ENCODE measurements around the gene FURIN. TPM values are rescaled to one million over a fixed set of nuclear protein-coding genes. Genes with fewer than 3 reads are reported as not detected.

Gene FURIN
- total and polyA plus RNA-seq, 9 of the 15 experiments (the other 6 are each of a cell fraction or from before 2014, with no cell fraction given) = 0.92 to 99.9 (median 34.8) TPM

DNA sequence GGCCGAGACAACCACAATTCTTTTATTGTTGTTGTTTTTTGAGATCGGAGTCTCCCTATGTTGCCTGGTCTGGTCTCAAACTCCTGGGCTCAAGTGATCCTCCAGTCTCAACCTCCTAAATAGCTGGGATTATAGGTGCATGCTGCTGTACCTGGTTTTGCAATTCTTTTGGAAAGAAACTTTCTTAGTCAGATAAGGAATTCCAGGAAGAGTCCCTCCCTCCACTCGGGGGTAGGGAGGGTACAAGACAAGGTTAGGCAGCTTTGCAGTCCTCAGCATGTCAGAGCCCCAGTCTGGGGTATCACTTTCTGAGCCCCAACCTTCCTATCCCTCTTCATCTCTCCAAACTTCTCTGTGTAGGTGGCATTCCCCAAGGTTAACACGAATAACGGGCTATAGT lies 33.8 kb upstream of the FURIN start (continued):
- TF ChIP-seq NFYB (IDR thresholded peaks at IDR 0.05; ENCODE audit: extremely low read depth, insufficient read length) (no peak), DPF2 (IDR thresholded peaks at IDR 0.05) (0 out of 2 replicates have a peak, but pooled peaks have one; percentile 14), MYNN (IDR thresholded peaks at IDR 0.05) (no peak), MYNN (CRISPR knock-in tag; IDR thresholded peaks at IDR 0.05) (no peak), SOX6 (IDR thresholded peaks at IDR 0.05) (peak; percentile 45; the same call in 1 of the 2 replicates), CTBP1 (IDR thresholded peaks at IDR 0.05; ENCODE audit: borderline replicate concordance) (0 out of 2 replicates have a peak, but pooled peaks have one; percentile 23), ZEB2 (IDR thresholded peaks at IDR 0.05) (peak; percentile 29; the same call in 1 of the 2 replicates)

- BruUV-seq (replicated peaks) = no TSS peak
- Histone ChIP-seq H3K27me3 (ENCODE audit: control insufficient read depth in 2 of 2, insufficient read depth in 2 of 2, low read length in 2 of 2) (no peaks in the 10 kb centered on the region), H3K4me1 (replicated peaks in 1 of 2; ENCODE audit: control insufficient read depth in 2 of 2, insufficient read depth in 2 of 2, low read length in 2 of 2) (peaks cover 51 to 60% of the 10 kb centered on the region in 2 experiments), H3K9me1 (ENCODE audit: control insufficient read depth, insufficient read depth, low read length) (no peaks in the 10 kb centered on the region), H3K4me3 (no peak overlapping the region), H3K36me3 (ENCODE audit: control insufficient read depth, insufficient read depth, low read length) (no peaks in the 10 kb centered on the region), H3K27ac (ENCODE audit: extremely low read depth, low read depth, low read length) (peak overlapping the region; percentile 59; the same call in 1 of the 3 replicates), H4K20me1 (replicated peaks; ENCODE audit: control insufficient read depth, insufficient read depth, low read length) (no peaks in the 10 kb centered on the region), H3K79me2 (ENCODE audit: control insufficient read depth, insufficient read depth, low read length) (no peaks in the 10 kb centered on the region), H3K4me2 (ENCODE audit: insufficient read depth, low read length) (peak overlapping the region; percentile 54; the same call in 1 of the 2 replicates), H3K9me3 (replicated peaks; ENCODE audit: control insufficient read depth, insufficient read depth, low read depth, low read length) (no peaks in the 10 kb centered on the region), H2AFZ (ENCODE audit: low read depth, low read length) (peak overlapping the region; percentile 74), H3K9ac (ENCODE audit: insufficient read depth in 1 of 2, low read depth in 2 of 2, low read length in 2 of 2) (peak overlapping the region; percentile 41 to 51; a peak in 3 of 4 replicates)
- FAIRE-seq = peak; percentile 64
- intact Hi-C loops (cut with micrococcal nuclease) = no loop called here
- CTCF ChIA-PET (ENCODE audit: low intra/inter-chr PET ratio) = no interaction called here
- DNase-seq (ENCODE audit: extremely low read depth in 1 of 4, low spot score in 3 of 4) = peak; percentile 64 to 74 (median 66)
- peak; percentile 3; the same call in 1 of the 3 replicates for ATAC-seq
- POLR2A ChIA-PET = interaction anchor here (0.7 kb wide), 1 partner anchor 95 kb away, joined by 3 read pairs; no protein-coding TSS in a partner anchor
- WGBS (ENCODE audit: insufficient coverage, low coverage, missing lambda C conversion rate) = 19% methylated on average over 7 of the region's 7 CpGs
- in situ Hi-C loops (cut with MboI) = no loop called here
- TF ChIP-seq HSF4 (CRISPR knock-in tag; IDR thresholded peaks at IDR 0.05; ENCODE audit: borderline replicate concordance) (no peak), HMBOX1 (IDR thresholded peaks at IDR 0.05) (no peak), RBBP5 (IDR thresholded peaks at IDR 0.05; ENCODE audit: borderline replicate concordance, insufficient read depth, low read length, poor library complexity, severe bottlenecking) (no peak), NFRKB (IDR thresholded peaks at IDR 0.05; ENCODE audit: low read depth) (no peak), KDM5B (IDR thresholded peaks at IDR 0.05; ENCODE audit: insufficient replicate concordance, low read depth, low read length) (no peak), FOXJ2 (tag; IDR thresholded peaks at IDR 0.05) (no peak), HMGN3 (IDR thresholded peaks at IDR 0.05; ENCODE audit: borderline replicate concordance, extremely low read depth, insufficient read length, low read depth, low read length) (no peak), HDAC3 (IDR thresholded peaks at IDR 0.05; ENCODE audit: borderline replicate concordance, partially characterized antibody) (no peak), HMG20A (CRISPR knock-in tag; conservative IDR thresholded peaks at IDR 0.05) (no peak)
- TF ChIP-seq, protein P1, sequence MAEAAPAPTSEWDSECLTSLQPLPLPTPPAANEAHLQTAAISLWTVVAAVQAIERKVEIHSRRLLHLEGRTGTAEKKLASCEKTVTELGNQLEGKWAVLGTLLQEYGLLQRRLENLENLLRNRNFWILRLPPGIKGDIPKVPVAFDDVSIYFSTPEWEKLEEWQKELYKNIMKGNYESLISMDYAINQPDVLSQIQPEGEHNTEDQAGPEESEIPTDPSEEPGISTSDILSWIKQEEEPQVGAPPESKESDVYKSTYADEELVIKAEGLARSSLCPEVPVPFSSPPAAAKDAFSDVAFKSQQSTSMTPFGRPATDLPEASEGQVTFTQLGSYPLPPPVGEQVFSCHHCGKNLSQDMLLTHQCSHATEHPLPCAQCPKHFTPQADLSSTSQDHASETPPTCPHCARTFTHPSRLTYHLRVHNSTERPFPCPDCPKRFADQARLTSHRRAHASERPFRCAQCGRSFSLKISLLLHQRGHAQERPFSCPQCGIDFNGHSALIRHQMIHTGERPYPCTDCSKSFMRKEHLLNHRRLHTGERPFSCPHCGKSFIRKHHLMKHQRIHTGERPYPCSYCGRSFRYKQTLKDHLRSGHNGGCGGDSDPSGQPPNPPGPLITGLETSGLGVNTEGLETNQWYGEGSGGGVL (CRISPR knock-in tag; IDR thresholded peaks at IDR 0.05) = no peak
- TF ChIP-seq, protein P2, sequence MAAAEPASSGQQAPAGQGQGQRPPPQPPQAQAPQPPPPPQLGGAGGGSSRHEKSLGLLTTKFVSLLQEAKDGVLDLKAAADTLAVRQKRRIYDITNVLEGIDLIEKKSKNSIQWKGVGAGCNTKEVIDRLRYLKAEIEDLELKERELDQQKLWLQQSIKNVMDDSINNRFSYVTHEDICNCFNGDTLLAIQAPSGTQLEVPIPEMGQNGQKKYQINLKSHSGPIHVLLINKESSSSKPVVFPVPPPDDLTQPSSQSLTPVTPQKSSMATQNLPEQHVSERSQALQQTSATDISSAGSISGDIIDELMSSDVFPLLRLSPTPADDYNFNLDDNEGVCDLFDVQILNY (CRISPR knock-in tag; IDR thresholded peaks at IDR 0.05) = no peak
Measured at GRCh38 chr15:90836296-90836871, 32.0 kb upstream of the FURIN start.

Data from K562 (cell line).